T-helper 2 cell treated with Interferon-gamma antibody and Interleukin-4, amounts not matched to agents 100 ng/mL and 5 ng/mL, for 36 hours (primary cell): ENCODE results near the gene BORCS5. TPM values are rescaled to one million over a fixed set of nuclear protein-coding genes. Genes with fewer than 3 reads are reported as not detected.
"Not testable (repeated sequence)": the region's sequence is repeated elsewhere in the genome, so short reads cannot be mapped to it uniquely, and the experiment has no call there.

Source experiments
- intact Hi-C: fragments of 100-400 bp; cut with micrococcal nuclease; formaldehyde crosslinking; loops from one replicate; pipeline ENCODE4 v1.15.1; 2023
- total RNA-seq: library from RNA; stranded (reverse); gene quantifications from 2 replicates; pipeline ENCODE4 v1.2.3, GENCODE V29; 2022

Gene BORCS5
- total RNA-seq, 1 donor from 2014 or later: 22.7 TPM

DNA sequence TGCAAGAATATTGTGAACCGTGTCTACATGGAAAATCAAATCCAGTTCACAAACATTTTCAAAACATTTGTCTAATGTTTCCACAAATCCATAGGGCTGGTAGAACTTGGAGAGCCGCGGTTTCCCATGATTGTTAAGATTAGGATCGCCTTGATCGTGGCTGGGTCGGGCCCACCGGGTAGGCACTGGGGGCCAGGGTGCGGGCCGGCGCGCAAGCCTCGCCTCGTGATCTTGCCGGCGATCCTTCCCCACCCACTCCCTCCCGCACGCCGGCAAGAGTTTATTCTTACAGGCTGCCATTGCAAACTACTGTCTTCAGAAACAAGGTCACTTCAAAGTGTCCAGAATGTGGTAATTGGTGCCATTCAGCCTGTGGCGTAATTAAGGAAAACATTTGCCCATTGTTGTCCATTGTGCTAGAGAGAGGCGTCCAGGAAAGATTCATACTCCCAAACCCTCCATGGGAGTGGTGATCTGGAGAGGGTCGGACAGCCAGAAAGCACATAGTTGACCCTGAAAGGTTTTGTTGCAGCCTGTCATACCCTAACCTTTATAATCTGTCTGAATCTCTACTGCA is 95.5 kb downstream of the BORCS5 start:
- intact Hi-C loops: no loop called here

DNA sequence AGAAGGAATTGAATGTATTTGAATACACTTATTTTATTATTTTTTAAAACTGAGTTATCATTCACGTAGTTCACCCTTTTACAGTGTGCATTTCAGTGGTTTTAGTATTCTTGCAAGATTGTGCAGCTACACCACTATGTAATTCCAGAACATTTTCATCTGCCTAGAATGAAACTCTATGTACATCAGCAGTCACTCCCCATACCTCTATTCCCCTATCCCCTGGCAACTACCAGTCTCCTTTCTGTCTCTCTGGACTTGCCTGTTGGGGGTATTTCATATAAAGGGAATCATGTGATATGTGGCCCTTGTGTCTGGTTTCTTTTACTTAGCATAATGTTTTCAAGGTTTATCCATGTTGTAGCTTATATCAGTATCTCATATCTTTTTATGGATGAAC is 96.8 kb downstream of the BORCS5 start:
- intact Hi-C loops: no loop called here

DNA sequence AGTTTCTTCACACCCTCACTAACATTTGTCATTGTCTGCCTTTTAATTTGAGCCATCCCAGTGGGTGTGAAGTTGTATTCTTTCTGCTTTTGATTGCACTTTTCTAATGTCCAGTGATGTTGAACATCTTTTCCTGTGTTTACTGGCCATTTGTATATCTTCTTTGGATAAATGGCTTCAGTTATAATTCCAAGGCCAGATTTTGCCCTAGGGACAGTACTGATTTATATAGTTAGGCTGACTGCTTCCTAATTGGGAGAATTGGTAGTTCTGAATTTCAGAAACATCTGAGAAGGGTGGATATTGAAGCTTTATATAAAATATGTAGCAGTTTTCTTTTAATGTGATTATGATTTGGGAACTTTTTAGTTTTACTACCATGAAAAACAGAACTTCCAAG is 97.4 kb downstream of the BORCS5 start:
- intact Hi-C loops: no loop called here

DNA sequence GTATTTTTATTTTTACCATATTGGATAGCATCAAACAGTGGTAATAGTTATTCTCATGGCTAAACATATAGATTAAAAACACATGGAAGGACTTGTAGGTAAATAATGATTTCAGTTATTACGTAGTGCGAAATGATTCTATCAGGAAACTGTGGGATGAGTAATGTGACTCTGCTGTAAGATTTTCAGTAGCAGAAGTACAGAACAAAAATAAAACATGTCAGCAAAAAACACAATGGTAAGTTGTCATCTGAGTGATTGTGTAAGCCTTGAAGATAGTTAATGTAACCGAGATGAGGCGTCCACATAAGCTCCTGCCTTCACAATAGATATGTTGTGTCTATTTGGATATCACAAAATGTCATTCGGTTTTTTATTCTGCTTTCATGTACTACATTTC is 99.8 kb downstream of the BORCS5 start:
- intact Hi-C loops: loop anchor here (1.0 to 2.0 kb wide), 3 partner anchors 14 to 26 kb away; no protein-coding TSS in a partner anchor

DNA sequence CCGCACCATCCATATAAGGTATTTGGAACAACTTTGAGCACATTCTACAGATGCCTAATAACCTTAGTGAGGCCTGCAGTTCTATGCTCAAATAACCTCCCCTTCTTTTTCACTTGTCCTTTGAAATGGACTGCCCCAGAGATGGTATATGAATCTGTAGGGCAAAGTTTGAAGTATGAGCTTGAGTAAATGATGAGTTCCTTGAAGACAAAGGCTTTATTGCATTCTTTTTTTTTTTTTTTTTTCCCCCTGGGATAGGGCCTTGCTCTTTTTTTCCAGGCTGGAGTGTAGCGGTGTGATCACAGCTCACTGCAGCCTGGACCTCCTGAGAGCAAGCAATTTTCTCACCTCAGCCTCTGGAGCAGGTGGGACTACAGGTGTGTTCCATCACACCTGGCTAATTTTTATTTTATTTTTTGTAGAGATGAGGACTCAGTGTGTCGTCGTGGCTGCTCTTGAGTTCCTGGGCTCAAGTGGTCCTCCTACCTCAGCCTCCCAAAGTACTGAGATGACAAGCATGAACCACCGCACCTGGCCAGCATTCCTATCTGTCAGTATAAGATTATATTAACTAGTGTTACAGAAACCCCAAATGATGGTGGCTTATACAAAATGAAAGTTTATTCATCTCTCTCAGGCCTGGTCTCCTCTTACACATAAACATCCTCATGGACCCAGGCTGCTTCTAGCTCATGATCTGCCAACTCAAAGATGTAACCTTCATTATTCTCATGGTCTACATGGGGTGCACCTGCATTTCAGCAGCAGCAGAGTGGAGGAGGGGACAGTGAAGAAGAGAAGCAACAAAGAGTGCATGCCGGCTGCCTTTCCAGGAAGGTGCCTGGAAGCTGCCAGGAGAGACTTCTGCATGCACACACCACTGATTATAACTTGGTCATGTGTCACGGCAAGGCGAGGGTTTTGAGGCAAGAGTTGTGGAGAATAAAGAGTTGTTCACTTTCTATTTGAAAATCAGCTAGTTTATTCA is 104.4 kb downstream of the BORCS5 start:
- intact Hi-C loops: no loop called here

DNA sequence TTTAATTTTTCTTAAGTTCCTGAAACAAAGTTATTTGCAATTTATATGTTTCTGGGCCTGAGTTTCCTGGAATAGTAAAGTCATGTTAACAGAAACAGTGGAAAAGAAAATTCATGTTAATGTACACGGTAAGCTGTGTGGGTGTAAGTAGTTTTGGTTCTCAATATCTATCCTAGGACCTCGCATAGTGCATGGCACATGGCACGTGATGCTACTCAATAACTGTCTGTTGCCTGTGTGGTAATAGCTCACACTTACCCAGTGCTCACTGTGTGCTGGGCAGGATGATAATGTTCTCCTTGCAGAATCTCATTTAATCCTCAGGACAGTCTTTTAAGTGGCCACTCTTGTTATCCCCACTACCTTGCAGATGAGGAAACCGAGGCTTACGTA is 105.0 kb downstream of the BORCS5 start:
- intact Hi-C loops: no loop called here

DNA sequence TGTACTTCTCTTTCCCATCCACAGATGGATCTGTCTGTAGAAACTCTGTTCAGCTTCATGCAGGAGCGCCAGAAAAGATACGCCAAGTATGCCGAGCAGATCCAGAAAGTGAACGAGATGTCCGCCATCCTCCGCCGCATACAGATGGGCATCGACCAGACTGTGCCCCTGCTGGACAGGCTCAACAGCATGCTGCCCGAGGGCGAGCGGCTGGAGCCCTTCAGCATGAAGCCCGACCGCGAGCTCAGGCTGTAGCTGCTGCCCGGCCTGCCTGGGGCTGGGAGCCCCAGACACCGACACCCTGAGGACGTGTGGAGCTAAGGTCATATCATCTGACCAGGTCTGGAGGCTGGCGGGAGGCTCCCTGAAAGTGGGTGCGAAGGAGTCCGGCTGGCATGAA is 108.6 kb downstream of the BORCS5 start:
- intact Hi-C loops: no loop called here

DNA sequence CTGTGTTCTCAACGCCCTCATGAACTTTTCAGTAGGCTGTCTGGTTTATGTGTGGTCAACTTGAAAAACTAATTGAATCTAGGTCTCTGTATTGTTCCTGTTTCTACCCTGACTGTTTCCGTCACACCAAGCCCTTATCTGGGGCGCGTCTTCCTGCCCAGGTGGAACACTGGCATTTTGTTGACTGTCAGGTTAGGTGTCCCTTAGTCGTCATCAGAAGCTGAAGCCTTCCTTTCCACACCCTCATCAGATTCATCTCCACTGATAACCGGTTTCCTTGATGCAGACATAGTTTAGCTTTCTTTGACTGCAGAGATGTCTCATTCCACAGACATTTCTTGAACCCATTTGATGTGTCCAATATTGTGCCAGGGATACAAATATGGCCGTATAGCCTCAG is 109.3 kb downstream of the BORCS5 start:
- intact Hi-C loops: loop anchor here (1.0 kb wide), 1 partner anchor 24 kb away; no protein-coding TSS in a partner anchor

DNA sequence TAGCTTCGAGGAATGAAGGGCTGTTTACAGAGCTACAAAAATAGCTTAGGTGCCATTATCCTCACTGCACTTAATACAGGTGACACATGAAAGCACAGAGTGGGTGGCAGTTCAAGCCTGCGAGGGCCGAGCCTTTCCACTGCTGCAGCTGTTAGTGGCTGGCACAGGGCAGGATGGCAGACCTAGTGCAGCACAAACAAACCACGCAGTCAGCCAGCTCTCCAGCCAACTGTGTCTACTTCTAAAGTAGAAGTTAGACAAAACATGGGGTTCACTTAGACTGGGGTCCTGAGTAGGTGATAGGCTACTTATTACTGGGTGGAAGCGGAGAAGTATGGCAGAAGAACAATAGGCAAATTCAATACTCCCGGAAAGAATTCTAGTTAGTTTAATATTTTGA is 110.4 kb downstream of the BORCS5 start:
- intact Hi-C loops: no loop called here

DNA sequence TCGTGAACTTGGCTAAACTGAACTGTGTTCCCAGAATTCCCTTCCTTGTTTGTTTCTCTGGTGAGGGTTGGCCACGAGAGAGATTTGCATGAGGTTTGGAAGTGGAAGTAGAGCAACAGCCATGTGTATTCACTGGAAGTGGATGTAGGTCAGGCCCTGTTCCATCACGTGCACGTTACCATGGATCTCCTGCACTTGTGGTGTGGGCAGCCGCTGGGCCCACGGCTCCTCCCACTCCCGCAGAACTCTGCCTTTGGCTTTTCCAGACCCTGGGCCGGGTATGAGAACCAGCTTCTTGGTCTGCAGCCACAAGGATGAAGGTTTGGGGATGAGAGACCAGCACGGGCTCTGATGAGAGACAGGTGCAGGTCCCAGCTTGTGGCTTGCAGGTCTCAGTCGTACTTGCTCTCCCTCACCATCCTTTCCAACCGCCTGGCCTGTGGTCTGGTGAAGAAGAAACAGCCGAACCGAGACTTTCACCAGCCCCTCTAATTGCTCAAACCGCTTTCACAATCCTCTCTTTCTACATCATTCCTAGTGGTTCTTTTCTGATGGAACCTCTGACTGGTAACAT is 110.9 kb downstream of the BORCS5 start:
- intact Hi-C loops: no loop called here

DNA sequence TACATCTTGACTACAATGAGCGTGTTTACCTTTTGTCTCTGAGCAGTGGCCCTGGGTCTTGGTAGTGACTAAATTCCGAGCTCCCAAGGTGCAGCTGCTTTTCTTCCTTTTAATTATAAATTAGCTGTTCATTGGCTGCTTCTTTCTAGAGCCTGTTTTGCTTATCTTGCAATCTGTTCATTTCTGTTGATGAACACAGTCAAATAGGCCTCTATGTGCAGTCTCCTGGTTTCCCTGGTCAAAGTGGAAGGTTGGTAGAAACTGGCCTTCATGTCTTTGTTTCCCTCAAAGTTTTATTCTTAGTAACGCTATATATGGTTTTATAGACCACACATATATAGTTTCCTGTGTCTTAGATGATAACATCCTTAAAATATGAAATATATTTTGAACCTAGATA is 111.7 kb downstream of the BORCS5 start:
- intact Hi-C loops: no loop called here

DNA sequence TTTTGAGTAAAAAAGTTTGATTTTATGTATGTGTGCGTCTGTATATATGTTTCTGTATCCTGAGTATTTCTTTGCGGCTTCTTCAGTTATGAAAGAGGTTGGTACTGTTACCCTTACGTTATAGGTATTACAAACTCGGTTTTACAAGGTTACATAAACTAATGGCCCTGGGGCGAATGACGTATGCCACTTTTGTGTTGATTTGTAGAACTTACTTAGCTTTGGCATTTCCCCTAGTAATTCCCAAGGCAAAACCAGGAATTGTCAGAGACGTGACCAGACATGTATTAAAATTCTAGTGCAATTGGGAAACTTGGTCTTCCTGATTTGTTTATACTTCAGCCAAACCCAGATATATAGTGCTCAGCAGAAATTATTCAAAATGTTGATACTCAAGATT is 112.5 kb downstream of the BORCS5 start:
- intact Hi-C loops: no loop called here

DNA sequence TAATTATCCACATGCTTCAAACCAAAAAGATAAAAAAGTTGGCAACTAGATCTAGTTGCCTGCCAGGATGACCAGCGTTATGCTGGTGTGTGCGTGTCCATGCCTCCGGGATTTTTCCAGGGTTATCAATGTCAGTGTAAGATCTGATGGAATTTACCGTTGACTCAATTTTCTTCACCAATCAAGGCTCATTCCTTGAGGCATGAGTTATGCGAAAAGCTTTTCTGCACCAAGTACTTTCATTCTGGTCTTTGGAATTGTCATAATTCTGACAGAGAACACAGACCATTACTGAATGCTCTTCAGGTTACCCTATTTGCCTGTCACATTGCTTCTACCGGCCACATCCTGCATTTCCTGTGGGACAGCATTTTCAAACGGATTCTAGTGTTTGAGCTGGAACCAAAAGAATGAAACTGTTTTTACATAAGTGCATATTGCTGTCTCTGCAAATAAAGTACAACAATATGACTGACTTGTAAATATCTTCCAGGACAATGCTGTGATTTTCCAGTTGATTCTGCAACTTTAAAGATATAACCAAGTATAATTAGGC is 114.0 kb downstream of the BORCS5 start:
- intact Hi-C loops: no loop called here

DNA sequence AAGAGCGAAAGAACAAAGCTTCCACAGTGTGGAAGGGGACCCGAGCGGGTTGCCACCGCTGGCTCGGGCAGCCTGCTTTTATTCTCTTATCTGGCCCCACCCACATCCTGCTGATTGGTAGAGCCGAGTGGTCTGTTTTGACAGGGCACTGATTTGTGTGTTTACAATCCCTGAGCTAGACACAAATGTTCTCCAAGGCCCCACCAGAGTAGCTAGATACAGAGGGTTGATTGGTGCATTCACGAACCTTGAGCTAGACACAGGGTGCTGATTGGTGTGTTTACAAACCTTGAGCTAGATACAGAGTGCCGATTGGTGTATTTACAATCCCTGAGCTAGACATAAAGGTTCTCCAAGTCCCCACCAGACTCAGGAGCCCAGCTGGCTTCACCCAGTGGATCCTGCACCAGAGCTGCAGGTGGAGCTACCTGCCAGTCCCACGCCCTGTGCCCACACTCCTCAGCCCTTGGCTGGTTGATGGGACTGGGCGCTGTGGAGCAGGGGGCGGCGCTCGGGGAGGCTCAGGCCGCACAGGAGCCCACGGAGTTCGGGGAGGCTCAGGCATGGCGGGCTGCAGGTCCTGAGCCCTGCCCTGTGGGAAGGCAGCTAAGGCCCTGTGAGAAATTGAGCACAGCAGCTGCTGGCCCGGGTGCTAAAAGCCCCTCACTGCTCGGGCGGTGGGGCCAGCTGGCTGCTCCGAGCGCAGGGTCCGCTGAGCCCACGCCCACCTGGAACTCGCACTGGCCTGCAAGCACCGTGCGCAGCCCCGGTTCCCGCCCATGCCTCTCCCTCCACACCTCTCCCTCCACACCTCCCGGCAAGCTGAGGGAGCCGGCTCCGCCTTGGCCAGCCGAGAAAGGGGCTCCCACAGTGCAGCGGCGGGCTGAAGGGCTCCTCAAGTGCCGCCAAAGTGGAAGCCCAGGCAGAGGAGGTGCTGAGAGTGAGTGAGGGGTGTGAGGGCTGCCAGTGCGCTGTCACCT is 115.4 kb downstream of the BORCS5 start:
- intact Hi-C loops: not testable (repeated sequence)

DNA sequence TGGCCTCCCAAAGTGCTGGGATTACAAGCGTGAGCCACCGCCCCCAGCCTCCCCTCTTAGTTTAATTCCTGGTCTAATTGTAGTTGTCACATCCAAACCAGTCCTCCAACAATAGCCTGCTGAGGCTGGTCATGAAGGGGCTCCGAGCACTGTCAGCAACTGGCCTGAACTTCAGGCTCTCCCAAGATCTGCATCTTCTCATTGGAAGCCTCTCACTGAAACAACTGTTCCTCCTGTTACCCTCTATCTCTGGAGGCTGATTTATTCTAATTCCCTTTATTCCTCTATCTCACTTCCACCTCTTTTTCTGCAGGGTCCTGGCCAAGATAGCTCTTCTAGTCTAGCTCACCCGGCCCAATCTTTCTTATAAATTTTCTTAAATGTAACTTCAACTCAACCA is 116.3 kb downstream of the BORCS5 start:
- intact Hi-C loops: no loop called here

DNA sequence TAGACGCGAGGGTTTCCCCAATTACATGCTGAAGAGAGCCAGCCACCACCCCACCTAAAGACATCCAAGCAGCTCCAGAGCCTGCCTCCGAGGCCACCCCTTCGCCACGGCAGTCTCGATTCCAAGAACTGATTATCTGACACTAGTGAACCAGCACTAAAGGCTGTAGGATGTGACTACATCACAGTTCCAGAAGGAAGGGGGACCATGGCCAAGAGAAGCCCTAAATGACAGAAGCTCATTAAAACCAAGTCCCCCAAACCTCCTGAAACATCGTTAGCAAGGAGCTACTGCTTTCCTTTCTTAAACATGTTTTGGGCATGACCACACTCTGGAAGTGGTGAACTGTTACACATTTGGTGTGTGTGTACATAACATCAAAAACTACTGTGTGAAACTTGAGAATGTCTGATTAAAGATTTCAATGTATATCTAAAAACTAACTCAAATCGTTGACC is 117.6 kb downstream of the BORCS5 start:
- intact Hi-C loops: loop anchor here (1.0 to 2.0 kb wide), 6 partner anchors 8 to 242 kb away; partner anchors contain the start of gene GPR19

DNA sequence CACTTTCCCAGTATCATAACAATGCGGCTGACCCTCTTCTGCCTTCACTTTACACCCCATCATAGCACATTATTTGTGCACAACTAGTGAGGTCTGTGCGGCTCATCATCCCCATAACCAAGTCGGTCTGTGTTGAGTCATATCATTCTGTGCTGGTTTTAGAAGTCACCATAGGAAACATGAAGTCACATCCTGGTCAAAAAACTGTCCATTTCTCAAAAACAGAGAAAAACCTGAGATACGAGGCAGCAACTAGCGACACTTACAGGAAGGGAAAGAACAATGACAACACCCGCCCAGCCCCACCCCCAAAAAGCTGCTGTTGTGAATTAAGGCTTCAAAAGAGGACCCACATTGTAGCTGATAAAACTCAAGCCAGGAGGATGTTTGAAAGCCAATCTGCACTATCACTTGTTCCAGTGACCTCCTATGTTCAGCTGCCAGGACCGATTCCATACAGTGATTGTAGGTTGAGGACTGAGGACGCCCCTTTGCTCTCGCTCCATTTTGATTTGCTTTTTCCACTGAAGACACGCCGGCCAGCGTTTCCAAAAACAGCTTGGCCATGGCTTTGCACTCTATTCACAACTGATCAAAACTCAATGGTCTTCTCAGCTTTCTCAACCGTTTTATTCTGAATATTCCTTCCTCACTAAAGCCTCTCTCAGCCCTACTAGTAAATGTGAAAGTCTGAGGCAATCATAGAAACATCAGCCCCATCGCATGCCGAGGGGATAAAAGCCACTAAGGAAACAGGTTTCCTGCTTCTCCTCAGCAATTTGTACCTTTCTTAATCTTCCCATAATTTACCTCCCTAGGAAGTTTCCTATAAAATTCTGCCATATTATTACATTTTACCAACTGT is 118.3 kb downstream of the BORCS5 start:
- intact Hi-C loops: loop anchor here (1.0 to 2.0 kb wide), 8 partner anchors 7 to 241 kb away; partner anchors contain the start of gene GPR19

DNA sequence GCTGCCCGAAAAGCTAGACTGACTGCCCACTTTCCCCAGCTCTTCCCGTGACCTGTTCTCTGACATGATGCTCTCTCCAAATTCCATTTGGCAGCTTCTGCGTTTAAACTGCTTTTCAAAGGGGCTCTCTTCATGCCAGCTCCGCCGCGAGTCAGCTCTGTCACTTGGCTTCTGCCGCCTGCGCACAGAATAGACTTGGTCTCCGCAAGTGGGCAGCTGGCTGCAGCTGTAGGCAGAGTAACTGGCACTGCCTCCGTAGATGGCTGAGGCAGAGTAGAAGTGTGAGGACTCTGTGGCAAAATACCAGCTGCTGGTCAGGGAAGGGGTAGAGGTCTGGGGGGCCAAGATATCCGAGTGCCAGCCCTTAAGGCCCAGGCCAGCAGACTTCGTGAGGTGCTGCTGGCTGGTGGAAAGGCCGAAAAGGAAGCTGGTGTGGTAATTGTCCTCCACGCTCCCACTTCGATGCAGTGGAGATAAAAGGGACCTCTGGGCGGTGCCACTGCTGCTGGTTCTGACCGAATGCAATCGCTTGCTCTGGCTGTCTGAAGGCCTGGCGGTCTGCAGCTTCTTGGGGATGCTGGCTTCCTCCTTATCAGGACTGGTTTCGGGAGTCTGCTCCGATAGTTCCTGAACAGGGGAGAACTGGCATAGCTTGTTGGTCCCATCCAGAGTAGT is 120.1 kb downstream of the BORCS5 start:
- intact Hi-C loops: no loop called here

DNA sequence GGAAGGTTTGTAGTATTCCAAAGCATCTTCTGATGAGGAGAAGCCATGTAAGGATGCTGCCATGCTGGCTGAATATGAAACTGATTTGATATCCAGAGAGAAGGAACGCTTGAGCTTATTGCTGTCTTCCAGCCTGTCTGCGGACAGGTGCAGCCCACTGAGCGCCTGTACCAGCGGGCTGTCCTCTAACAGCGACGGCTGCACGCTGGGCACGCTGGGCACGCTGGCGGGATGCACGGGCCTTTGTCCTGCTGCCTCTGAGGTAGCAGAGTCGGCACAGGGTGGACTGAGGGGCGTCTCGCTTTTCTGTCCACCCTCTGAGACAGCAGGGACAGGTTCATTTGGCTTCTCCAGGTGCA is 120.6 kb downstream of the BORCS5 start:
- intact Hi-C loops: no loop called here
